GM21737 (cell line): ENCODE results near the gene CDC20.
"Not testable (repeated sequence)": the region's sequence is repeated elsewhere in the genome, so short reads cannot be mapped to it uniquely, and the experiment has no call there.

ENCODE experiments used
- ATAC-seq: cut with Tn5 transposase; IDR thresholded peaks from one replicate; pipeline ENCODE4 v1.9.1; 2021; ENCODE audit warnings: mild to moderate bottlenecking, moderate library complexity; ENCODE audit not compliant: unreplicated experiment

The CDC20 gene

GRCh38 chr1:43354471-43354870 is 4.3 kb upstream of the CDC20 start:
- no peak for ATAC-seq

DNA sequence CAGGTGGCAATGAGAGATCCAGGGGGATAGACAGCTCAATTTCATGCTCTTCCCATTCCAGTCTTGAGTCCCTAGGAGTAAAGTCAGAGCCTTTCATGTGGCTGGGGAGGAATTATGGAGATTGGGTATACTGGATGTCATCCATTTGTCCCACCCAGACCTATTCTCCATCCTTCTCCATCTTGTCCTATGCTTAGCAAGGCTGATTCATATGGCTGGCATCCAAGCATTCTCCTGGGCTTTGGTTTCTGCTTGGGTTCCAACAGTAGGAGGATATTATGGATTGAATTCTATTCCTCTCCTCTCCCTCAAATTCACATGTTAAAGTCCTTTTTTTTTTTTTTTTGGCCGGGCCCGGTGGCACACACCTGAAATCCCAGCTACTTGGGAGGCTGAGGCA is 3.8 kb upstream of the CDC20 start:
- ATAC-seq, result no peak

DNA sequence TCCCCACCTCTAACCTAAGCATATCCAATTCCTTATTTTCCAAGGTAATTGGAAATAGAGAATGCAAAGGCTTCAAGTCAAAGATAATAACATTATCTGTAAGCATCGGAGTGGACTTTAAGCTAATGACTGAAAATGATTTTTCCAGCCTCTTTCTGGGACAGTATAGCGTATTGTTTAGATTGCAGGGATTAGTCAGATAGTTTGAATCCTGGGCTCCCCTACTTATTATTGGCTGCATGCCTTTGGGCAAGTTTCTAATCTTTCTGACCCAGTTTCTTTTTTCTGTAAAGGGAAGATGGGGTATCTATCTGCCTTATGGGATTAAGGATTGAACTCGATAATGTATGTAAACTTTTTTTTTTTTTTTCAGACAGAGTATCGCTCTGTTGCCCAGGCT is 1.5 kb upstream of the CDC20 start:
- ATAC-seq, result no peak

DNA sequence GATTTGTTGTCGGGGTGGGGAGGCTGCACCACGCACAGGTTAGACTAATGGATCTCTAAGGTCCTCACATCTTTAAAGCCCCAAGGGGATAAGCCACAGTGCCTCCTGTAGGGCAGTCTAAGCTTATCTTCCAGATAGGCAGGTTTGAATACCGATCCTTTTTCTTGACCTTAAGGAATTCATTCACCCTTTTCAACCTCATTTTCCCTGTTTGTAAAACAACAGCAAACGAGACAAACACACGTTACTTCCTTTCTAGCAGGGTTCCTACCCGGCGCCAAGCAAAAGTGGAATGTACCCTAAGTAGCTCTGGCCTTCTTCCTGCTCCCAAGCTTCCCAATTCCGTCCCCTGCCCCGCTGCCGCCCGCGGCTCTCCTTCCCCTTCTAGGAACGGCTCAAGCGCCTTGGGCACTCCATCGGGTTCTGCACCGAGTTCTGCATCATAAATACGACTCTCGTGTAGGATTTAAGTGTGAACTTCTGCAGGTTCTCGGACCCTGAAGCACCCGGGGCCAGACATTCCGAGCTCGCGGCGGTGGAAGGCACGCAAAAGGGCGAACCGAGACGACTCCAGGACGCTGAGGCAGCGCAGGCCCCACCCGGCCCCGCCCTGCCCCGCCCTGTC is 548 bp upstream of the CDC20 start:
- no peak for ATAC-seq

GRCh38 chr1:43359696-43360095 is 915 bp downstream of the CDC20 start:
- ATAC-seq, result no peak

DNA sequence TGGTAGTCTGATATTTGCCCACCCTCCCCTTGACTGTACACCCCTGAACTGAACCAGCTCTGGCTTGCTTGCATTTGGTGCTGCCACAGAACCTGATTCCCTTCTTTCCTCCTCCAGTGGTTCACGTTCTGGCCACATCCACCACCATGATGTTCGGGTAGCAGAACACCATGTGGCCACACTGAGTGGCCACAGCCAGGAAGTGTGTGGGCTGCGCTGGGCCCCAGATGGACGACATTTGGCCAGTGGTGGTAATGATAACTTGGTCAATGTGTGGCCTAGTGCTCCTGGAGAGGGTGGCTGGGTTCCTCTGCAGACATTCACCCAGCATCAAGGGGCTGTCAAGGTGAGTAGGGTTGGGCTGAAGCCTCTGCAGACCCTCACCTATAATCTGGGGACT is 1.8 kb downstream of the CDC20 start:
- no peak for ATAC-seq

- no peak for ATAC-seq
Observed at GRCh38 chr1:43363283-43363934, 4.6 kb downstream of the CDC20 start.

- ATAC-seq, result no peak
Observed at GRCh38 chr1:43363935-43364525, 5.2 kb downstream of the CDC20 start.

DNA sequence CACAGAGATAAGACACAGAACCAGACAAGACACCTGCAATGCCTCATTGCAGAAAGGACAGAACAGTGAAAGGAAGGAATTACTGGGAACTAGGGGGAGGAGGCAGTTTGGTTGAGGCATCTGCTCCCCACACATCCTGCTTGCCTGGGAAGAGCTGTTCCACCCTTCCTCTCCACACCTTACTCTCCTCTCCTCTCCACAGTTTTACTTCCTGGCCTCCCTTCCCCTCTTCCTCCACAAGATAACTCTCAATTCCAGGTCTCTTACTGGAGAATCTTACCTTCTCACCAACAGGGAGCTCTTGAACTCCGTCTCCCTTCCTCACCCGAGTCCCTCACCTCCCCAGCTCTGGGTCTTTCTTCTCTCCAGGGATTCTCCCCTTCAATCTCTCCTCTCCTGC is 6.9 kb downstream of the CDC20 start:
- ATAC-seq, result no peak

- no peak for ATAC-seq
Observed at GRCh38 chr1:43366179-43366578, 7.4 kb downstream of the CDC20 start.

DNA sequence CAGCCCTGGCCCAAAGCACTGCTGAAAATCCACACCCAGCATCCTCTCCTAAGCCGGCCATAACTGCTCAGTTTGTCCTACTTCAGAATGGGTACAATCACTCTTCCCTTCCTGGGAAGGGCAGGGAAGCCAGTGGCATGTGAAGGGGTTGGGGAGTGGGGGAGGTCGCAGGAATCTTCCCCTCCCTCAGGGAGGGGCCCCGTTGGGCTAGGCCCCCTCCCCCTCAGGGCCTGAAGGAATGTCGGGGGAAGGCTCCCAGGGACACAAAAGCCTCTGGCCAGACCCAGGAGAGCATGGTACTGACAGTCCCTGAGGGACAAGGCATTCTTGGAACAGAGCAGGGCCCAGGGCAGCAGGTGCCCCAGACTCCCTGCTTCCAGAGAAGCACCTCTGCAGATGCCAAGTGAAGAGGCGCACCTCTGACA is 7.8 kb downstream of the CDC20 start:
- ATAC-seq, result no peak

DNA sequence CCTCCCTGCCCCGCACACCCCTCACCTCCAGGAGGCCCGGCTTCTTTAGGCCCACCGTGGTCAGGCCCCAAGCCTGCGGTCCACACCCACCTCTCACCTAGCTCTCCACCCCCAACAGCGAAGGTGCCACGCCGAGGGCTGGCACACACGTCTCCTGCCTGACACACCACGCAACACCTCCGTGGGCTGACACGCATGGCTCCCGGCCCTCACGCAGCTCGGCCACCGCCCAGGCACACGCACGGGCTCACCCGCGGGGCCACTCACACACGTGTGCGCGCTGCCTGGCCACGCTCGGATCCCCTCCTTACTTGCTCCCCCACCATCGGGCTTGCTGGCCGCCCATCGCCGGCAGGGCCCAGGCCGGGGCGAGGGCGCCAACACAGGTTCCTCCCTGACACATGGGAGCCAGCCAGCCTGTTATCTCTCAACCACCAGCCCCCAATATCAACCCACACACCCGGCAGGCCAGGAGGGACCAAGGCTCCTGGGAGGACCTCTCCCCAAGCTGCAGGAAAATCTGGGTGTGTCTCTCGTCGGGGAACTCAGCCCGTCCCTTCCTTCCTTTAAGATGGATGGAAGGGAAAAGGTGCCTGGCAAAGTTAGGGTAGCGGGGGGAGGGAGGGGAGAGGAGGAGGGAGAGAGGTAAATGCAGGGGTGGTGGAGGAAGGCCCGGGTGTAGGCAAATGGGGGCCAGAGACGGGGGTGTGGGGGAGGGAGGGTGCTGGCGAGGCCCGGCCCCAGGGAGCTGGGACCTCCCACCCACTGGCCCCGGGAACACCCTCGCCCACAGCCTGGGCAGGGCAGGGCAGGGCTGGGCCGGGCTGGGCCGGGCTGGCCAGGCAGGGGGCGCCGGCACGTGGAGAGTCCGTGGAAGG is 8.5 kb downstream of the CDC20 start:
- peak; percentile 41 for ATAC-seq

- ATAC-seq, result peak; percentile 77
Observed at GRCh38 chr1:43367904-43368645, 9.3 kb downstream of the CDC20 start, which contains the start of gene ELOVL1. TSS of gene ELOVL1 (minus strand) at chr1:43368011. CDS start at chr1:43365609, 2,402 bp downstream.

GRCh38 chr1:43368646-43369020 is 9.9 kb downstream of the CDC20 start:
- ATAC-seq, result no peak

DNA sequence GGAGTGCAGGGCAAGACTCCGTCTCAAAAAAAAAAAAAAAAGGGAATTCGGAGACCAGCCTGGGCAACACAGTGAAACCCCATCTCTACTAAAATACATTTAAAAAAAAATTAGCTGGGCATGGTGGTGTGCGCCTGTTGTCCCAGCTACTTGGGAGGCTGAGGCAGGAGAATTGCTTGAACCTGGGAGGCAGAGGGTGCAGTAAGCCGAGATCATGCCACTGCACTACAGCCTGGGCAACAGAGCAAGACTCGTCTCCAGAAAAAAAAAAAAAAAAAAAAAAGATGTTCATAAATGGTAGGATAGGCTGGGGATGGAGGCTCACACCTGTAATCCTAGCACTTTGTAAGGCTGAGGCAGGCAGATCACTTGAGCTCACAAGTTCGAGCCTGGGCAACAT is 11.0 kb downstream of the CDC20 start:
- not testable (repeated sequence) for ATAC-seq

- no peak for ATAC-seq
Observed at GRCh38 chr1:43370564-43370963, 11.8 kb downstream of the CDC20 start.

DNA sequence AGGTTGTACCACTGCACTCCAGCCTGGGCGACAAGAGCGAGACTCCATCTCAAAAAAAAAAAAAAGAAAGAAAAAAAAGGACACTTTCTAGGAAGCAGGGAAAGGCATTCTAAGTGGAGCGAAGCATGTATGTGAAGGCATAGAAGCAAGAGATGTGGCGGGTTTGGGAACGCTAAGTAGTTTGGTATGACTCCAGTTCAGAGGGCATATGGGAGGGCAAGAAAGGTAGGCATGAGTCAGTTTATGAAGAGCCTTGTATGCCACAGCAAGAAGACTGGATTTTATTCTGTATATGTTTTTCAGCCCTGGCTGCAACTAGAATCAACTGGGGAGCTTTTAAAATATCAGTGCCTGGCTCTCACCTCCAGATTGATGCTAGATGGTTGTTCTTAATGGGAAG is 13.4 kb downstream of the CDC20 start:
- no peak for ATAC-seq

DNA sequence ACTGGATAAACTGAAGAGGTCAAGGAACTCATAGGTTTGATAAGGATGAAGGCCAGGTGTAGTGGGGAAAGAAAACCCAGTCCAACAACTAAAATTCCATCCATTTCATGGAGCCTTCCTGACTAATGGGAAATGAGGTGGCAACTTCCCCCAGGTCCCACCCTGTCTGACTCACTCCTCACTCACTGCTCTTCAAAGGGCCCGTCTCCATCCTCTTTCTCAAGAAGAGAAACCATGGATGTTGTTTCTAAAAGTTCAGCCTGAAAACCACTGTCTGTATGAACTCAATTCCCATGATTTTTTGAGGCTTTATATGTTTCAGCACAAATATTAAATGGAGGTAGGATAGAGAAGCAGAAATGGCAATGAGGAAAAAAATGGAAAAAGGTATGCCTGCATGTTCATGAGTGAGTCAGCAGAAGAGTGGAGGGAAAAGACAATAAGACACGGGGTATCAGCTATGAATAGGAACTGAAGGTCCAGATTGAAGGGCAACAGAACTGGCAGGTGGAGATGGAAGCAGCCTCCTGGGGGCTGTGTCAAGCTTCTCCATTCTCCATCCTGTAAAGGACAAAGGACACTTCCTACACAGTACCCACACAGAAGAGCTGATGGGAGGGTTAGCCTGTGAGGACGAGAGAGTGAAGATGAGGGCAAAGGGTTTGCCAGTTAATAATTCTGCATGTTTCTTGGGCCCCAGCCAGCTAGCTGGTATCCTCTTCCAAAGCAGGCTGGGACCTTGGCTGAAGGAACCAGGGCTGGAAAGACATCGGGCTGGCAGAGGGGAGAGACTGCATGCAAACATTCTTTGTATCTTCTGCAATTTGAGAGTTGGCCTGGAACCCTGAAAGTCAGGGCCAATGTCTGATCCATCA is 14.5 kb downstream of the CDC20 start:
- ATAC-seq, result no peak

- ATAC-seq, result no peak
Observed at GRCh38 chr1:43376723-43377235, 18.0 kb downstream of the CDC20 start.

GRCh38 chr1:43377831-43378230 is 19.1 kb downstream of the CDC20 start:
- ATAC-seq, result no peak
